ENCODE results near the gene ASCC1.

- TF ChIP-seq, protein P1, sequence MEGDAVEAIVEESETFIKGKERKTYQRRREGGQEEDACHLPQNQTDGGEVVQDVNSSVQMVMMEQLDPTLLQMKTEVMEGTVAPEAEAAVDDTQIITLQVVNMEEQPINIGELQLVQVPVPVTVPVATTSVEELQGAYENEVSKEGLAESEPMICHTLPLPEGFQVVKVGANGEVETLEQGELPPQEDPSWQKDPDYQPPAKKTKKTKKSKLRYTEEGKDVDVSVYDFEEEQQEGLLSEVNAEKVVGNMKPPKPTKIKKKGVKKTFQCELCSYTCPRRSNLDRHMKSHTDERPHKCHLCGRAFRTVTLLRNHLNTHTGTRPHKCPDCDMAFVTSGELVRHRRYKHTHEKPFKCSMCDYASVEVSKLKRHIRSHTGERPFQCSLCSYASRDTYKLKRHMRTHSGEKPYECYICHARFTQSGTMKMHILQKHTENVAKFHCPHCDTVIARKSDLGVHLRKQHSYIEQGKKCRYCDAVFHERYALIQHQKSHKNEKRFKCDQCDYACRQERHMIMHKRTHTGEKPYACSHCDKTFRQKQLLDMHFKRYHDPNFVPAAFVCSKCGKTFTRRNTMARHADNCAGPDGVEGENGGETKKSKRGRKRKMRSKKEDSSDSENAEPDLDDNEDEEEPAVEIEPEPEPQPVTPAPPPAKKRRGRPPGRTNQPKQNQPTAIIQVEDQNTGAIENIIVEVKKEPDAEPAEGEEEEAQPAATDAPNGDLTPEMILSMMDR (IDR thresholded peaks at IDR 0.05) = no peak
- TF ChIP-seq EZH2 (IDR thresholded peaks at IDR 0.05; ENCODE audit: borderline replicate concordance, insufficient read depth, low read depth, low read length, poor library complexity, severe bottlenecking) = no peak
Observed at GRCh38 chr10:72184156-72184555, 31.9 kb downstream of the ASCC1 start.
